PC-9 (cell line): ENCODE measurements around the gene GALNT16. TPM values are rescaled to one million over a fixed set of nuclear protein-coding genes. Genes with fewer than 3 reads are reported as not detected.

Experiments
- BruUV-seq: library from RNA; stranded (reverse); fragments of 400-500 nt; replicated peaks from 2 replicates; lab custom pipeline; 2021; lab: Mats Ljungman, UMichigan
- CTCF ChIA-PET: fragments of 300-600 bp; sonication (Branson Sonifier 250); formaldehyde crosslinking; loops from one replicate; lab custom pipeline; 2022; ENCODE audit warnings: antibody characterized with exemption; lab: Charles Lee
- POLR2A ChIA-PET: fragments of 300-600 bp; sonication (Branson Sonifier 250); formaldehyde crosslinking; loops from one replicate; lab custom pipeline; 2022; ENCODE audit warnings: antibody characterized with exemption; ENCODE audit not compliant: unreplicated experiment; lab: Charles Lee
- DNase-seq, 2 experiments: peaks; one replicate each; pipeline versions ENCODE4 v3.0.0 to v3.0.0-alpha.2; 2015 to 2022; ENCODE audit warnings: mixed read lengths in 1 of 2
- H2AFZ ChIP-seq: fragments of 200-600 bp; sonication (generic); 2 replicates; pipeline ENCODE4 v1.8.1; 2017; ENCODE audit warnings: antibody characterized with exemption
- H3F3A ChIP-seq: fragments of 200-600 bp; sonication (generic); 2 replicates; pipeline ENCODE4 v1.8.1; 2017; ENCODE audit warnings: antibody characterized with exemption, mild to moderate bottlenecking, low read depth; ENCODE audit not compliant: insufficient read depth
- H3K27ac ChIP-seq: fragments of 200-600 bp; sonication (generic); 2 replicates; pipeline ENCODE4 v1.6.1; 2016; ENCODE audit warnings: mixed run types
- H3K27me3 ChIP-seq: fragments of 200-600 bp; sonication (generic); 2 replicates; pipeline ENCODE4 v1.6.1; 2016; ENCODE audit warnings: low read depth, mixed run types; ENCODE audit not compliant: insufficient read depth
- H3K36me3 ChIP-seq: fragments of 200-600 bp; sonication (generic); 2 replicates; pipeline ENCODE4 v1.6.1; 2016; ENCODE audit warnings: low read depth, mixed run types
- H3K4me1 ChIP-seq: fragments of 200-600 bp; sonication (generic); replicated peaks from 2 replicates; pipeline ENCODE4 v1.6.1; 2016; ENCODE audit warnings: mixed run types; ENCODE audit not compliant: insufficient read depth
- H3K4me2 ChIP-seq: fragments of 200-600 bp; sonication (generic); 2 replicates; pipeline ENCODE4 v1.6.1; 2017; ENCODE audit warnings: mixed run types
- H3K4me3 ChIP-seq: fragments of 200-600 bp; sonication (generic); 2 replicates; pipeline ENCODE4 v1.6.1; 2016; ENCODE audit warnings: mixed run types
- H3K79me2 ChIP-seq: fragments of 200-600 bp; sonication (generic); 2 replicates; pipeline ENCODE4 v1.6.1; 2017; ENCODE audit warnings: low read depth, mixed run types
- H3K9me2 ChIP-seq: fragments of 200-600 bp; sonication (generic); 2 replicates; pipeline ENCODE4 v1.8.1; 2017; ENCODE audit warnings: mild to moderate bottlenecking; ENCODE audit not compliant: insufficient read depth
- H3K9me3 ChIP-seq: fragments of 200-600 bp; sonication (generic); 2 replicates; pipeline ENCODE4 v1.8.1; 2016; ENCODE audit warnings: low read depth; ENCODE audit not compliant: insufficient read depth
- H4K20me1 ChIP-seq: fragments of 200-600 bp; sonication (generic); 2 replicates; pipeline ENCODE4 v1.8.1; 2017; ENCODE audit not compliant: insufficient read depth
- EZH2 ChIP-seq: fragments of 200-600 bp; sonication (generic); IDR thresholded peaks from 2 replicates; pipeline ENCODE4 v1.8.0; 2017; ENCODE audit warnings: antibody characterized with exemption, low read depth
- intact Hi-C: fragments of 100-400 bp; cut with micrococcal nuclease; formaldehyde crosslinking; loops from one replicate; pipeline ENCODE4 v1.10.0; 2022; ENCODE audit not compliant: unreplicated experiment
- total RNA-seq: library from RNA; stranded (reverse); gene quantifications from 2 replicates; pipeline ENCODE4 v1.2.3, GENCODE V29; 2021
- TF ChIP-seq, protein P1 (sequence below): fragments of 200-600 bp; sonication (generic); conservative IDR thresholded peaks from 2 replicates; pipeline ENCODE4 v1.6.1; 2017; ENCODE audit warnings: mixed run types, antibody characterized with exemption, mild to moderate bottlenecking, moderate library complexity

Gene GALNT16
- total RNA-seq, 1 experiment from 2014 or later = 22.8 TPM

DNA sequence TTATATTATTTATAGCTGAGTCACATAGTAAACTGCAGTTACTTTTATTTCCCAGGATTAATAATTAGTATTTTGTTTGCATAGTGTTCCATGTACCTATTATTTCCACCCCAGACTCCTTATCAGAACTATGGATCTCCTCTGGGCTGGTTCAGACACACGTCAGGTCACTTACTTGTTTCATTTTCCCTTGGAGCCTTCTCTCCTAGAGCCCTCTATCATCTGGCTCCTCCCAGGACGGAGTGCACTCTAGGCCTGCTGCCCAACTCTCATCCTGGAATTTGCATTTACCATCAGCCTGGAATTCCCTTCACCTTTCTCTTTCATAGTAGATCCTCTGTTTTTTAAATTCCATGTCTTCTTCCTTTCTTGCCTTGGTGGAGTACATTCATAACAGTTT, 28.5 kb upstream of the GALNT16 start:
- Histone ChIP-seq H3K36me3 (no peaks in the 10 kb centered on the region), H3K9me3 (no peaks in the 10 kb centered on the region), H3K79me2 (no peaks in the 10 kb centered on the region), H2AFZ (no peak overlapping the region), H4K20me1 (no peaks in the 10 kb centered on the region), H3K27me3 (no peaks in the 10 kb centered on the region), H3K9me2 (no peaks in the 10 kb centered on the region), H3K4me2 (no peak overlapping the region), H3F3A (no peaks in the 10 kb centered on the region), H3K27ac (no peak overlapping the region), H3K4me3 (no peak overlapping the region), H3K4me1 (no peaks in the 10 kb centered on the region)
- POLR2A ChIA-PET = no interaction called here
- intact Hi-C loops = no loop called here
- CTCF ChIA-PET = no interaction called here
- BruUV-seq = no TSS peak
- DNase-seq = no peak
- TF ChIP-seq, protein P1, sequence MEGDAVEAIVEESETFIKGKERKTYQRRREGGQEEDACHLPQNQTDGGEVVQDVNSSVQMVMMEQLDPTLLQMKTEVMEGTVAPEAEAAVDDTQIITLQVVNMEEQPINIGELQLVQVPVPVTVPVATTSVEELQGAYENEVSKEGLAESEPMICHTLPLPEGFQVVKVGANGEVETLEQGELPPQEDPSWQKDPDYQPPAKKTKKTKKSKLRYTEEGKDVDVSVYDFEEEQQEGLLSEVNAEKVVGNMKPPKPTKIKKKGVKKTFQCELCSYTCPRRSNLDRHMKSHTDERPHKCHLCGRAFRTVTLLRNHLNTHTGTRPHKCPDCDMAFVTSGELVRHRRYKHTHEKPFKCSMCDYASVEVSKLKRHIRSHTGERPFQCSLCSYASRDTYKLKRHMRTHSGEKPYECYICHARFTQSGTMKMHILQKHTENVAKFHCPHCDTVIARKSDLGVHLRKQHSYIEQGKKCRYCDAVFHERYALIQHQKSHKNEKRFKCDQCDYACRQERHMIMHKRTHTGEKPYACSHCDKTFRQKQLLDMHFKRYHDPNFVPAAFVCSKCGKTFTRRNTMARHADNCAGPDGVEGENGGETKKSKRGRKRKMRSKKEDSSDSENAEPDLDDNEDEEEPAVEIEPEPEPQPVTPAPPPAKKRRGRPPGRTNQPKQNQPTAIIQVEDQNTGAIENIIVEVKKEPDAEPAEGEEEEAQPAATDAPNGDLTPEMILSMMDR = no peak
- no peak for TF ChIP-seq EZH2

DNA sequence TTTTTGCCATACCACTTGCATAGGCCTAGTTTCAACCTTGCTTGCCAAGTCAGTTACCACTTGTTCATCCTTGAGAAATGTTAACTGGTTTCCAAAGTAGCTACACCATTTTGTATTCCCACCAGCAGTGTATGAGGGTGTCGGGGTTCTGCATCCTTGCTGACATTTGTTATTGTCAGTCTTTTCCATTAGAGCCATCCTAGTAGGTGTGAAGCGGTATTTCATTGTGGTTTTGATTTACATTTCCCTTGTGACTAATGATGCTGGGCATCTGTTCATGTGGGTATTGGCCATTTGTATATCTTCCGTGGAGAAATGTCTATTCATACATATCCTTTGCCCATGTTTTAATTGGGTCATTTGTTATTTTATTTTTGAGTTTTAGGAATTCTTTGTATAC, 27.6 kb upstream of the GALNT16 start:
- no peaks in the 10 kb centered on the region for H3K27me3 ChIP-seq
- TF ChIP-seq, protein P1 = no peak
- no peak for TF ChIP-seq EZH2
- H3K4me2 ChIP-seq = no peak overlapping the region
- no peaks in the 10 kb centered on the region for H3K9me2 ChIP-seq
- H3K36me3 ChIP-seq = no peaks in the 10 kb centered on the region
- no peaks in the 10 kb centered on the region for H3K9me3 ChIP-seq
- intact Hi-C loops = no loop called here
- no peak overlapping the region for H3K27ac ChIP-seq
- no TSS peak for BruUV-seq
- ChIA-PET CTCF (interaction anchor here (0.6 kb wide), 1 partner anchor 28 kb away, joined by 4 read pairs; no protein-coding TSS in a partner anchor), POLR2A (no interaction called here)
- H3K4me1 ChIP-seq = no peaks in the 10 kb centered on the region
- H3K79me2 ChIP-seq = no peaks in the 10 kb centered on the region
- H3F3A ChIP-seq = no peaks in the 10 kb centered on the region
- DNase-seq = no peak
- H4K20me1 ChIP-seq = no peaks in the 10 kb centered on the region
- no peak overlapping the region for H3K4me3 ChIP-seq
- no peak overlapping the region for H2AFZ ChIP-seq

DNA sequence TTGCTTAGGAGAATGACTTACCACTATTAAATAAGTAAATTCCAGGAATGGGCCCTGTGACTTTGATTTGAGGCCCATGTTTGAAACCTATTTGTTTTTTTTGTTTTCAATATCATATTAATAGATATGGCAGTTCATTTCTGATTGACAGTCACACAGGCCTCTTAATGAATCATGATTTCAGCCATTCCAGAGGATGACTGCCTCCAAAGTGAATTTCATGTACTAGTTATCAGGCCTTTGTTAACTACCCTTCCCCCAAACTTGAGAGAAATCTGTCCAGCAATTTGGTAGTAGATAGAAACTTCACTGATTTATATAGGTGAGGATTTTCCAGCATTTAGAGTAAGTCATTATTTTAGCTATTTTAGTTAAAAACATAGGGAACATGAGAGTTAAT, 25.9 kb upstream of the GALNT16 start:
- Histone ChIP-seq H3K4me1 (no peaks in the 10 kb centered on the region), H2AFZ (no peak overlapping the region), H3F3A (no peaks in the 10 kb centered on the region), H3K36me3 (no peaks in the 10 kb centered on the region), H3K9me3 (no peaks in the 10 kb centered on the region), H3K9me2 (no peaks in the 10 kb centered on the region), H3K27me3 (no peaks in the 10 kb centered on the region), H4K20me1 (no peaks in the 10 kb centered on the region), H3K27ac (no peak overlapping the region), H3K79me2 (no peaks in the 10 kb centered on the region), H3K4me3 (no peak overlapping the region), H3K4me2 (no peak overlapping the region)
- POLR2A ChIA-PET = no interaction called here
- intact Hi-C loops = no loop called here
- BruUV-seq = no TSS peak
- no peak for DNase-seq
- CTCF ChIA-PET = no interaction called here
- TF ChIP-seq EZH2 = no peak

DNA sequence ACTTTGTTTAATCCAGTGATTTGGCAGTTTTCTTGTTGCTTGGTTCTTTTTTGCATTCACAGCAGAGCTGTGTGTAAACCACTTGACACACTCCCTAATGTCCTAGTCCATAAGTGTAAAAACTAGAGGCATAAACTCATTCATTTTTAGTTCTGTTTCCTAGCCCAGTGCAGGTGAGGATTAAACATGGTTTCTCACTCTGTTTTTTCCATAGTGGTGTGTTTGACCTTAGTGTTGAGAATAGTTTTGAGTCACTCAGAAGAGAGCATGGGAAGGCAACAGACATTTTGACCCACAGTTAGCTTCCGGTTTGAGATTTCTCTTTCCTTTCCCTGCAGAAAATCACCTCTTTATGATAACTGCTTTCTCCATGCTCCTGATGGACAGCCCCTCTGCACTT, 24.2 kb upstream of the GALNT16 start:
- H2AFZ ChIP-seq = no peak overlapping the region
- H3K4me2 ChIP-seq = no peak overlapping the region
- ChIA-PET CTCF (no interaction called here), POLR2A (no interaction called here)
- no peaks in the 10 kb centered on the region for H3K36me3 ChIP-seq
- H3K27me3 ChIP-seq = no peaks in the 10 kb centered on the region
- intact Hi-C loops = no loop called here
- H3K27ac ChIP-seq = no peak overlapping the region
- no peaks in the 10 kb centered on the region for H3F3A ChIP-seq
- no TSS peak for BruUV-seq
- no peaks in the 10 kb centered on the region for H3K9me2 ChIP-seq
- H3K79me2 ChIP-seq = no peaks in the 10 kb centered on the region
- TF ChIP-seq, protein P1 = no peak
- no peak for TF ChIP-seq EZH2
- H4K20me1 ChIP-seq = no peaks in the 10 kb centered on the region
- no peak overlapping the region for H3K4me3 ChIP-seq
- no peak for DNase-seq
- no peaks in the 10 kb centered on the region for H3K9me3 ChIP-seq
- H3K4me1 ChIP-seq = no peaks in the 10 kb centered on the region
